ENCODE measurements around the gene GSE1. TPM values are rescaled to one million over a fixed set of nuclear protein-coding genes. Genes with fewer than 3 reads are reported as not detected.

GSE1 gene
- total RNA-seq, 1 experiment from 2014 or later = 97.5 TPM

DNA sequence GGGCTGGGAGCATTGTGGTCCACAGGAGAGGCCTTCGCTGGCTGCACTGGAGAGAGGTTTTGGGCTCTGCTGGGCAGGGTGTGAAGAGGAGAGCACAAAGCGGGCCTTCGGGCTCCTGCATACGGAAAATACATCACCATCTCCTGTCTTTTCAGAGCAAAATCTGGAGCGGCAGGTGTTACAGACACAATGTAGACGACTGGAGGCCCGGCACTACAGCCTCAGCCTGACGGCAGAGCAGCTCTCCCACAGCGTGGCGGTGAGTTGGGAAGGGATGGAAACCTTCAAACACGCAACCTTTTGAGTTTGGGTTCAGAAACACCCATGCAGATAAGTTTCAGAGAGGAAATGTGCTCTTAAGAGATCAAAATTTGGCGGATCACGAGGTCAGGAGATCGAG is 57.7 kb downstream of the GSE1 start:
- Histone ChIP-seq H3K27ac (ENCODE audit: low read length) (no peak overlapping the region), H3K27me3 (ENCODE audit: control insufficient read depth, insufficient read depth, low read length) (no peaks in the 10 kb centered on the region), H3K4me1 (ENCODE audit: control insufficient read depth, insufficient read depth, low read length) (peaks cover 22% of the 10 kb centered on the region), H3K4me3 (ENCODE audit: low read depth in 2 of 2, low read length in 2 of 2) (no peak overlapping the region), H3K36me3 (ENCODE audit: control insufficient read depth, insufficient read depth, low read length) (peaks cover 14% of the 10 kb centered on the region), H3K9me3 (ENCODE audit: control insufficient read depth, insufficient read depth, low read depth, low read length) (no peaks in the 10 kb centered on the region)
- ATAC-seq (no peak), DNase-seq (ENCODE audit: low read depth, low spot score) (no peak)
- BruUV-seq (replicated peaks) = no TSS peak
- POLR2A ChIA-PET = no interaction called here
- intact Hi-C loops (cut with micrococcal nuclease; ENCODE audit: unreplicated experiment) (no loop called here), in situ Hi-C loops (cut with HindIII; ENCODE audit: low pct_unique_long_range_greater_than_20kb, low sequenced_read_pairs) (no loop called here)
- TF ChIP-seq SIN3A (IDR thresholded peaks at IDR 0.05; ENCODE audit: borderline replicate concordance, insufficient read depth, low read depth, low read length) (no peak), TCF7L2 (IDR thresholded peaks at IDR 0.05; ENCODE audit: low read depth, low read length) (no peak), POLR2AphosphoS5 (IDR thresholded peaks at IDR 0.05; ENCODE audit: low read depth, low read length) (no peak)
- TF ChIP-seq, protein P1, sequence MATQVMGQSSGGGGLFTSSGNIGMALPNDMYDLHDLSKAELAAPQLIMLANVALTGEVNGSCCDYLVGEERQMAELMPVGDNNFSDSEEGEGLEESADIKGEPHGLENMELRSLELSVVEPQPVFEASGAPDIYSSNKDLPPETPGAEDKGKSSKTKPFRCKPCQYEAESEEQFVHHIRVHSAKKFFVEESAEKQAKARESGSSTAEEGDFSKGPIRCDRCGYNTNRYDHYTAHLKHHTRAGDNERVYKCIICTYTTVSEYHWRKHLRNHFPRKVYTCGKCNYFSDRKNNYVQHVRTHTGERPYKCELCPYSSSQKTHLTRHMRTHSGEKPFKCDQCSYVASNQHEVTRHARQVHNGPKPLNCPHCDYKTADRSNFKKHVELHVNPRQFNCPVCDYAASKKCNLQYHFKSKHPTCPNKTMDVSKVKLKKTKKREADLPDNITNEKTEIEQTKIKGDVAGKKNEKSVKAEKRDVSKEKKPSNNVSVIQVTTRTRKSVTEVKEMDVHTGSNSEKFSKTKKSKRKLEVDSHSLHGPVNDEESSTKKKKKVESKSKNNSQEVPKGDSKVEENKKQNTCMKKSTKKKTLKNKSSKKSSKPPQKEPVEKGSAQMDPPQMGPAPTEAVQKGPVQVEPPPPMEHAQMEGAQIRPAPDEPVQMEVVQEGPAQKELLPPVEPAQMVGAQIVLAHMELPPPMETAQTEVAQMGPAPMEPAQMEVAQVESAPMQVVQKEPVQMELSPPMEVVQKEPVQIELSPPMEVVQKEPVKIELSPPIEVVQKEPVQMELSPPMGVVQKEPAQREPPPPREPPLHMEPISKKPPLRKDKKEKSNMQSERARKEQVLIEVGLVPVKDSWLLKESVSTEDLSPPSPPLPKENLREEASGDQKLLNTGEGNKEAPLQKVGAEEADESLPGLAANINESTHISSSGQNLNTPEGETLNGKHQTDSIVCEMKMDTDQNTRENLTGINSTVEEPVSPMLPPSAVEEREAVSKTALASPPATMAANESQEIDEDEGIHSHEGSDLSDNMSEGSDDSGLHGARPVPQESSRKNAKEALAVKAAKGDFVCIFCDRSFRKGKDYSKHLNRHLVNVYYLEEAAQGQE (IDR thresholded peaks at IDR 0.05; ENCODE audit: insufficient read depth in 1 of 2, low read depth in 2 of 2, low read length in 1 of 2) = no peak
- TF ChIP-seq, protein P2, sequence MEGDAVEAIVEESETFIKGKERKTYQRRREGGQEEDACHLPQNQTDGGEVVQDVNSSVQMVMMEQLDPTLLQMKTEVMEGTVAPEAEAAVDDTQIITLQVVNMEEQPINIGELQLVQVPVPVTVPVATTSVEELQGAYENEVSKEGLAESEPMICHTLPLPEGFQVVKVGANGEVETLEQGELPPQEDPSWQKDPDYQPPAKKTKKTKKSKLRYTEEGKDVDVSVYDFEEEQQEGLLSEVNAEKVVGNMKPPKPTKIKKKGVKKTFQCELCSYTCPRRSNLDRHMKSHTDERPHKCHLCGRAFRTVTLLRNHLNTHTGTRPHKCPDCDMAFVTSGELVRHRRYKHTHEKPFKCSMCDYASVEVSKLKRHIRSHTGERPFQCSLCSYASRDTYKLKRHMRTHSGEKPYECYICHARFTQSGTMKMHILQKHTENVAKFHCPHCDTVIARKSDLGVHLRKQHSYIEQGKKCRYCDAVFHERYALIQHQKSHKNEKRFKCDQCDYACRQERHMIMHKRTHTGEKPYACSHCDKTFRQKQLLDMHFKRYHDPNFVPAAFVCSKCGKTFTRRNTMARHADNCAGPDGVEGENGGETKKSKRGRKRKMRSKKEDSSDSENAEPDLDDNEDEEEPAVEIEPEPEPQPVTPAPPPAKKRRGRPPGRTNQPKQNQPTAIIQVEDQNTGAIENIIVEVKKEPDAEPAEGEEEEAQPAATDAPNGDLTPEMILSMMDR (IDR thresholded peaks at IDR 0.05) = no peak
- CTCF ChIA-PET = no interaction called here

DNA sequence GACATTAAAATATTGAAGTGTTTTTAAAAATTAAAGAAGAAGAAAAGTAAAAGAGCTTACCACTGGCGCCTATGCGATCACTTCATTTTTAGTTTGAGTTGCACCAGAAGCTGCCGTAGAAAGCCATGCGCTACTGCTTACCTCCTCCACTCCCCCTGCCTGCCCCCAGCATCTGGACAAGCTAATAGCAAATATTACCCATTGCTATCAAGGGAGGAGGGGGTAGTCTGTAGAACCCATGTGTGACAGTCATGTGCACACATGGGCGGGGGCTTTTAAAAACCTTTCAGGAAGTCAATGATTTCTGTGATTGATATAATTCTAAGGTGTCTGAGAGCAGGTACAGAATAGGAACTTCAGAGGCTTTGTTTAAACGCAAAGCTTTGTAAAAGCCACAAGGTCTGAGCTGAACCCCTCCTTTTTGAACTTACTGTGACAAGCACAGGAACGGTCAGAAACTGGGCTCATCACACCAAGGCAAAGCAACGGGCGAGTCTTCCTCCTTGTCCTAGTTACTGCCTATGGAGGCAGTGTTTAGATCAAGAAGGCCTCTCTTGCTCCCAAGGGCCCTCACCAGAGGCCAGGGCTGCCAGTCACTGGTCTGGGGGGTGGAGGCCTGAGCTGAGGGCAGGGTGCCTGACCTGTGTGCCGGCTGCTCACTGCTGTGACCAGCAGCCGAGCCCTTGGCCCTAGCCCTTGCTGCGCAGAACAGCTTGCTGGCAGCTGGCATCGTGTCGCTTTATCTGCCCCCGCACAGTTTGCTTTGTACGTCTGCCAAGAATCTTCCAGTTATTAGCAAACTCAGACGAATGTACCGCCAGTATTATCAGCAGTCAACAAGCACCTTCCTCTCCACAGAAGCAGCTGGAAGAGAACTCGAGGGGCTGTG is 60.7 kb downstream of the GSE1 start:
- BruUV-seq (replicated peaks) = TSS peak; percentile 50
- no peaks in the 10 kb centered on the region for H3K9me3 ChIP-seq (ENCODE audit: control insufficient read depth, insufficient read depth, low read depth, low read length)
- POLR2A ChIA-PET = no interaction called here
- H3K27me3 ChIP-seq (ENCODE audit: control insufficient read depth, insufficient read depth, low read length) = no peaks in the 10 kb centered on the region
- ATAC-seq (peak; percentile 73), DNase-seq (ENCODE audit: low read depth, low spot score) (no peak)
- peaks cover 22% of the 10 kb centered on the region for H3K4me1 ChIP-seq (ENCODE audit: control insufficient read depth, insufficient read depth, low read length)
- peaks cover 13% of the 10 kb centered on the region for H3K36me3 ChIP-seq (ENCODE audit: control insufficient read depth, insufficient read depth, low read length)
- H3K27ac ChIP-seq (ENCODE audit: low read length) = peak overlapping the region; percentile 57
- TF ChIP-seq, protein P1 (IDR thresholded peaks at IDR 0.05; ENCODE audit: insufficient read depth in 1 of 2, low read depth in 2 of 2, low read length in 1 of 2) = no peak
- peak; percentile 54; the same call in 1 of the 2 replicates for TF ChIP-seq TCF7L2 (IDR thresholded peaks at IDR 0.05; ENCODE audit: low read depth, low read length)
- H3K4me3 ChIP-seq (ENCODE audit: low read depth in 2 of 2, low read length in 2 of 2) = no peak overlapping the region
- CTCF ChIA-PET = interaction anchor here (0.6 kb wide), 1 partner anchor 317 kb away, joined by 3 read pairs; no protein-coding TSS in a partner anchor
- intact Hi-C loops (cut with micrococcal nuclease; ENCODE audit: unreplicated experiment) = no loop called here
- in situ Hi-C loops (cut with HindIII; ENCODE audit: low pct_unique_long_range_greater_than_20kb, low sequenced_read_pairs) = no loop called here
